GM10248 (cell line): ENCODE data around the gene CCDC83.
"Not testable (repeated sequence)": the region's sequence is repeated elsewhere in the genome, so short reads cannot be mapped to it uniquely, and the experiment has no call there.

Experiments used
- CTCF ChIA-PET: fragments of 300-600 bp; sonication (Branson Sonifier 250); formaldehyde crosslinking; extraction: SDS; loops from one replicate; lab custom pipeline; 2021; ENCODE audit warnings: antibody characterized with exemption; lab: Yijun Ruan, JAX
- POLR2A ChIA-PET: fragments of 350-650 bp; sonication (Branson Sonifier 250); formaldehyde crosslinking; extraction: SDS; loops from one replicate; lab custom pipeline; 2020; ENCODE audit warnings: antibody characterized with exemption; lab: Yijun Ruan, JAX
- DNase-seq: peaks from one replicate; pipeline ENCODE4 v3.0.0; 2012; ENCODE audit errors: extremely low spot score
- TF ChIP-seq, protein P1 (sequence below): IDR thresholded peaks from 2 replicates; pipeline ENCODE4 v1.5.1; 2012; ENCODE audit warnings: mild to moderate bottlenecking, low read depth; ENCODE audit errors: extremely low read depth, missing control alignments, control extremely low read depth

The CCDC83 gene

DNA sequence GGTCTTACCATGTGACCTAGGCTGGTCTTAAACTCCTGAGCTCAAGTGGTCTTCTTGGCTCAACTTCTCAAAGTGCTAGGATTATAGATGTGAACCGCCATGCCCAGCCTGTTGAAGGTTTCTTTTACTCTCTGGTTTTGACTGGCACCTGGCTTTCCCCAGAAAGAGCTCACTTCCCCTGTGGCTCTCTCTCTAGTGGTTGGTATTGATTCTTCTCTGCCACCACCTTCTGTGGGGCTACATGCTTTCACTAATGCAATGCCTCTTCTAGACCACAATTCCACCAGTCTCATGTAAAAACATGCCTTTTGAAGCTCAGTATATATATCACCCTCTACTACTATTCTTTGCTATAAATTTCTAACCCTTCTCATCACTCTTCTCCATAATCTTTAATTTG lies 67.2 kb downstream of the CCDC83 start:
- TF ChIP-seq, protein P1, sequence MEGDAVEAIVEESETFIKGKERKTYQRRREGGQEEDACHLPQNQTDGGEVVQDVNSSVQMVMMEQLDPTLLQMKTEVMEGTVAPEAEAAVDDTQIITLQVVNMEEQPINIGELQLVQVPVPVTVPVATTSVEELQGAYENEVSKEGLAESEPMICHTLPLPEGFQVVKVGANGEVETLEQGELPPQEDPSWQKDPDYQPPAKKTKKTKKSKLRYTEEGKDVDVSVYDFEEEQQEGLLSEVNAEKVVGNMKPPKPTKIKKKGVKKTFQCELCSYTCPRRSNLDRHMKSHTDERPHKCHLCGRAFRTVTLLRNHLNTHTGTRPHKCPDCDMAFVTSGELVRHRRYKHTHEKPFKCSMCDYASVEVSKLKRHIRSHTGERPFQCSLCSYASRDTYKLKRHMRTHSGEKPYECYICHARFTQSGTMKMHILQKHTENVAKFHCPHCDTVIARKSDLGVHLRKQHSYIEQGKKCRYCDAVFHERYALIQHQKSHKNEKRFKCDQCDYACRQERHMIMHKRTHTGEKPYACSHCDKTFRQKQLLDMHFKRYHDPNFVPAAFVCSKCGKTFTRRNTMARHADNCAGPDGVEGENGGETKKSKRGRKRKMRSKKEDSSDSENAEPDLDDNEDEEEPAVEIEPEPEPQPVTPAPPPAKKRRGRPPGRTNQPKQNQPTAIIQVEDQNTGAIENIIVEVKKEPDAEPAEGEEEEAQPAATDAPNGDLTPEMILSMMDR: no peak
- POLR2A ChIA-PET: interaction anchor here (0.6 kb wide), 1 partner anchor 77 kb away, joined by 3 read pairs; no protein-coding TSS in a partner anchor
- CTCF ChIA-PET: no interaction called here
- no peak for DNase-seq

DNA sequence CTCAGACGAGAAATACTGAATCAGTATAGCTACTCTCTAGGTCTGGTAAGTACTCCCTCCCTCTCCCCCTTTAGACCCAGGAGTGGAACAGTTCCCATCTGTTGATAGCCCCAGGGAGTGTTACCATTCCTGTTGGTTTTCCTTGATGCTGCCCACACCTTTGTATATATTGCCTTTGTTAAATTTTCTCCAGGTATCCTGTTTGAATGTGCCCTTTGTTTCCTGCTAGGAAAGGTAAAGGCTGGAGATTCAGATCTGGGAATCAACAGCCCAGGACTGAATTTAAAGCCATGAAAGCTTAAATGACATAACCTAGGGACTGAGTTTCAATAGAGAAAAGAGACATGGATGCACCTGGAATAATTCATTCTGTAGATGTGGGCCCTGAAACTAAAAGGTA lies 68.3 kb downstream of the CCDC83 start:
- CTCF ChIA-PET: interaction anchor here (0.8 kb wide), 1 partner anchor 562 kb away, joined by 3 read pairs; no protein-coding TSS in a partner anchor
- TF ChIP-seq, protein P1: no peak
- no peak for DNase-seq
- POLR2A ChIA-PET: no interaction called here

DNA sequence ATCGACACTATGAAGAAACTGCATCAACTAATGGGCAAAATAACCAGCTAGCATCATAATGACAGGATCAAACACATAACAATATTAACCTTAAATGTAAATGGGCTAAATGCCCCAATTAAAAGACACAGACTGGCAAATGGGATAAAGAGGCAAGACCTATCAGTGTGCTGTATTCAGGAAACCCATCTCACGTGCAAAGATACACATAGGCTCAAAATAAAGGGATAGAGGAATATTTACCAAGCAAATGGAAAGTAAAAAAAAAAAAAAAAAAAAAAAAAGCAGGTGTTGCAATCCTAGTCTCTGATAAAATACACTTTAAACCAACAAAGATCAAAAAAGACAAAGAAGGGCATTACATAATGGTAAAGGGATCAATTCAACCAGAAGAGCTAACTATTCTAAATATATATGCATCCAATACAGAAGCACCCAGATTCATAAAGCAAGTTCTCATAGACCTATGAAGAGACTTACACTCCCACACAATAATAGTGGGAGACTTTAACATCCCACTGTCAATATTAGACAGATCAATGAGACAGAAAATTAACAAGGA lies 71.6 kb downstream of the CCDC83 start:
- POLR2A ChIA-PET, DNase-seq: not testable (repeated sequence)
- CTCF ChIA-PET: interaction anchor here (0.9 kb wide), 1 partner anchor 19 kb away, joined by 4 read pairs; no protein-coding TSS in a partner anchor

DNA sequence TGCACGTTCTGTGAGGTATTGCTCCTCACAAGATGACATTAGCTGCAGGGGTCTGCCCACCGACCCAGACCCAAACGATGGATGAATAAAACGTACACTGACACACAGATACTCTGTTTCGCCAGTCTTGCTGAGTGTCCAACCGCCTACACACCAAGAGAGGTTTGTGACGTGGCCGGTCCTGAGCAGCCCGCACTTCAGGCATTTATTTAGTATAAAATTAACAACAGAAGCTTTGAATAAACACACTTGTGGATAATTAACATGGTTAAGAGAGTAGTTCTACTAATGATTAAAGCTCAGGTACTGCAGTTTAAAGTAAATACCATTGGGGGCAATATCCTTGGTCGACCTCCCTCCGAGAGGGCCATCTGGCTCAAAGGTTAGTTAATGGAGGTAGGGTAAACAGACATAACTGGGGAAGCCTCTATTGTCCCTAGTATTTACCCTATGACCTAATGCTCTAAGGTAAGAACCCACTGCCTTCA lies 75.7 kb downstream of the CCDC83 start:
- TF ChIP-seq, protein P1: no peak
- no peak for DNase-seq
- CTCF ChIA-PET: no interaction called here
- POLR2A ChIA-PET: no interaction called here

DNA sequence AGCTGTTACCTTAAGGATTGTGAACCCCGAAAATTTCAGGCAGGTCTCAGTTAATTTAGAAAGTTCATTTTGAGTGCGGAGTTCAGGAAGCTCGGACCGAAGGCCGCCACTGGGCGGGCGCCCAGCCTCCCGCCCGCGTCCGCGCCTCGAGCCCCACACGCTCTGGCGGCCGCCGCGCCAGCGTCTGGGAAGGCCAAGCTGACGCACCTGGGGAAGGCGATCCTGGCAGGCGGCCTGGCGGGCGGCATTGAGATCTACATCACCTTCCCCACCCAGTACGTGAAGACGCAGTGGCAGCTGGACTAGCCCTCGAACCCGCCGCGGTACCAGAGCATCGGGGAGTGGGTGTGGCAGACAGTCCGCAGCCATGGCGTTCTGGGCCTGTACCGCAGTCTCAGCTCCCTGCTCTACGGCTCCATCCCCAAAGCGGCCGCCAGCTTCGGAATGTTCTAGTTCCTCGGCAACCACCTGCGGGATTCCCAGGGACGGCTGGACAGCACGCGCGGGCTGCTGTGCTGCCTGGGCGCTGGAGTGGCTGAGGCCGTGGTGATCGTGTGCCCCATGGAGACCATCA lies 79.5 kb downstream of the CCDC83 start:
- ChIA-PET POLR2A (no interaction called here), CTCF (no interaction called here)
- no peak for DNase-seq
- TF ChIP-seq, protein P1: no peak

DNA sequence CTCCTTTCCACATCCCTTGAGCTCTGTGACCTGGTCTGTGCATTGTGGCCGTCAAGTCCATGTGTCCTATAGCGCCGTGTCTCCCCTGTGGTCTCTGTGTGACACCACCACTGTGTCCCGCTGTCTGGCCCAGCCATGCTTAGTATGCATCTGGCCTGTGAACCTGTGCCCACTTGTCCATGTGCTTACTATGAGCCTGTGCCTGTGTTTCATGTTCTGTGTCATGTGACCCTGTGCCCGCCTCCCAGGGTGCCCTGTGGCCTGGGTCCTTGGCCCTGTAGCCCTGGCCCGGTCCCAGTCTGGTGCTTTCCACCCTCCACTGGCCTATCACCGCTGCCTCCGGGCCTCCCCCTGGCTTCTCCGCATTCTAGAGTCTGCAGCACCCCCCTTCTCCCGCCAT lies 80.6 kb downstream of the CCDC83 start:
- TF ChIP-seq, protein P1: no peak
- ChIA-PET POLR2A (no interaction called here), CTCF (no interaction called here)
- no peak for DNase-seq

DNA sequence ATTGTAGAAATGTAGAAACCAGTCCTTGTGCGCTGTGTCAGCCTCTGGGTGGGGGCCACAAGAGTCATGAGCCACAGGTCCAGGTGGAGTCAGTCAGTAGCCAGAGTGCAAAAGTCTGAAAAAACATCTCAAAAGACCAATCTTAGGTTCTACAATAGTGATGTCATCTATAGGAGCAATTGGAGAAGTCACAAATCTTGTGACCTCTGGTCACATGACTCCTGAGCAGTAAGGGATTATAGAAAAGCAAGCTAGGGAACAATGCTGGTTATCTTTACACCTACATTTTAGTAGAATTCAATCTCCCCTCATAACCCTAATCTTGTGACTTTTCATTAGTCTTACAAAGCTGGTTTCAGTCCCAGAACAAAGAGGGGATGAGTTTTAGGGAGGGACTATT lies 82.7 kb downstream of the CCDC83 start:
- no peak for DNase-seq
- ChIA-PET CTCF (interaction anchor here (2.3 kb wide), 1 partner anchor 26 kb away, joined by 6 read pairs; no protein-coding TSS in a partner anchor), POLR2A (no interaction called here)
- TF ChIP-seq, protein P1: no peak
